OCI-LY1 (cell line): ENCODE data around the gene IPO4.

Source experiments
- H2AFZ ChIP-seq: fragments of 200-600 bp; sonication (generic), shearing (Covaris generic); 2 replicates; pipeline ENCODE4 v1.6.0; 2014; ENCODE audit warnings: antibody characterized with exemption, mild to moderate bottlenecking, low read length
- H3F3A ChIP-seq: fragments of 200-600 bp; sonication (generic), shearing (Covaris generic); 2 replicates; pipeline ENCODE4 v1.6.0; 2014; ENCODE audit warnings: mild to moderate bottlenecking, antibody characterized with exemption, low read length, moderate library complexity; ENCODE audit not compliant: insufficient read depth
- H3K27ac ChIP-seq: fragments of 200-600 bp; sonication (generic); 2 replicates; pipeline ENCODE4 v1.5.1; 2014; ENCODE audit warnings: low read length, mixed run types, mild to moderate bottlenecking, low read depth; ENCODE audit not compliant: poor library complexity, severe bottlenecking
- H3K27me3 ChIP-seq: fragments of 200-600 bp; sonication (generic); 2 replicates; pipeline ENCODE4 v1.6.0; 2014; ENCODE audit warnings: antibody characterized with exemption, mild to moderate bottlenecking, low read length, moderate library complexity; ENCODE audit not compliant: insufficient read depth
- H3K36me3 ChIP-seq: fragments of 200-600 bp; sonication (generic); 2 replicates; pipeline ENCODE4 v1.6.1; 2014; ENCODE audit warnings: mild to moderate bottlenecking, antibody characterized with exemption, low read length, moderate library complexity, mixed read lengths; ENCODE audit not compliant: insufficient read depth
- H3K4me1 ChIP-seq: fragments of 200-600 bp; sonication (generic); 2 replicates; pipeline ENCODE4 v1.5.1; 2014; ENCODE audit warnings: mild to moderate bottlenecking, low read length, moderate library complexity; ENCODE audit not compliant: insufficient read depth, severe bottlenecking
- H3K4me2 ChIP-seq: fragments of 200-600 bp; sonication (generic), shearing (Covaris generic); 2 replicates; pipeline ENCODE4 v1.6.1; 2014; ENCODE audit warnings: low read length
- H3K4me3 ChIP-seq: fragments of 200-600 bp; sonication (generic); 2 replicates; pipeline ENCODE4 v1.5.1; 2014; ENCODE audit warnings: low read length, low read depth, mild to moderate bottlenecking, mixed read lengths; ENCODE audit not compliant: poor library complexity, severe bottlenecking
- H3K79me2 ChIP-seq: fragments of 200-600 bp; shearing (Covaris generic); 2 replicates; pipeline ENCODE4 v1.6.1; 2016; ENCODE audit warnings: mixed run types, low read length, mixed read lengths; ENCODE audit not compliant: insufficient read depth
- H3K9ac ChIP-seq: fragments of 200-600 bp; sonication (generic), shearing (Covaris generic); 2 replicates; pipeline ENCODE4 v1.6.1; 2014; ENCODE audit warnings: mild to moderate bottlenecking, low read length, mixed read lengths
- H3K9me2 ChIP-seq: fragments of 200-600 bp; sonication (generic), shearing (Covaris generic); 2 replicates; pipeline ENCODE4 v1.6.1; 2014; ENCODE audit warnings: low read depth, mild to moderate bottlenecking, low read length, mixed read lengths
- H3K9me3 ChIP-seq: fragments of 200-600 bp; shearing (Covaris generic); 2 replicates; pipeline ENCODE4 v1.6.1; 2014; ENCODE audit warnings: low read length, mixed read lengths
- H4K20me1 ChIP-seq: fragments of 200-600 bp; sonication (generic), shearing (Covaris generic); 2 replicates; pipeline ENCODE4 v1.6.0; 2016; ENCODE audit warnings: mild to moderate bottlenecking, low read length; ENCODE audit not compliant: insufficient read depth
- CTCF ChIP-seq: fragments of 200-600 bp; sonication (generic), shearing (Covaris generic); IDR thresholded peaks from 2 replicates; pipeline ENCODE4 v1.5.1; 2017; ENCODE audit warnings: mild to moderate bottlenecking, antibody characterized with exemption, low read length, moderate library complexity, mixed read lengths
- EZH2 ChIP-seq: fragments of 200-600 bp; sonication (generic), shearing (Covaris generic); IDR thresholded peaks from 2 replicates; pipeline ENCODE4 v1.8.0; 2017; ENCODE audit warnings: borderline replicate concordance, mixed run types, mild to moderate bottlenecking, antibody characterized with exemption, low read length, moderate library complexity, mixed read lengths

IPO4 gene

GRCh38 chr14:24185026-24185425 is 3.6 kb downstream of the IPO4 start:
- Histone ChIP-seq H3K9ac (no peak overlapping the region), H4K20me1 (no peaks in the 10 kb centered on the region), H3K27ac (no peak overlapping the region), H3K9me2 (no peaks in the 10 kb centered on the region), H3K36me3 (peaks cover 70% of the 10 kb centered on the region), H3K27me3 (no peaks in the 10 kb centered on the region), H3K79me2 (no peaks in the 10 kb centered on the region), H3K4me3 (no peak overlapping the region), H3K9me3 (no peaks in the 10 kb centered on the region), H2AFZ (no peak overlapping the region), H3K4me2 (no peak overlapping the region), H3K4me1 (peaks cover 19% of the 10 kb centered on the region), H3F3A (no peaks in the 10 kb centered on the region)
- TF ChIP-seq CTCF, result no peak
- TF ChIP-seq EZH2, result no peak

DNA sequence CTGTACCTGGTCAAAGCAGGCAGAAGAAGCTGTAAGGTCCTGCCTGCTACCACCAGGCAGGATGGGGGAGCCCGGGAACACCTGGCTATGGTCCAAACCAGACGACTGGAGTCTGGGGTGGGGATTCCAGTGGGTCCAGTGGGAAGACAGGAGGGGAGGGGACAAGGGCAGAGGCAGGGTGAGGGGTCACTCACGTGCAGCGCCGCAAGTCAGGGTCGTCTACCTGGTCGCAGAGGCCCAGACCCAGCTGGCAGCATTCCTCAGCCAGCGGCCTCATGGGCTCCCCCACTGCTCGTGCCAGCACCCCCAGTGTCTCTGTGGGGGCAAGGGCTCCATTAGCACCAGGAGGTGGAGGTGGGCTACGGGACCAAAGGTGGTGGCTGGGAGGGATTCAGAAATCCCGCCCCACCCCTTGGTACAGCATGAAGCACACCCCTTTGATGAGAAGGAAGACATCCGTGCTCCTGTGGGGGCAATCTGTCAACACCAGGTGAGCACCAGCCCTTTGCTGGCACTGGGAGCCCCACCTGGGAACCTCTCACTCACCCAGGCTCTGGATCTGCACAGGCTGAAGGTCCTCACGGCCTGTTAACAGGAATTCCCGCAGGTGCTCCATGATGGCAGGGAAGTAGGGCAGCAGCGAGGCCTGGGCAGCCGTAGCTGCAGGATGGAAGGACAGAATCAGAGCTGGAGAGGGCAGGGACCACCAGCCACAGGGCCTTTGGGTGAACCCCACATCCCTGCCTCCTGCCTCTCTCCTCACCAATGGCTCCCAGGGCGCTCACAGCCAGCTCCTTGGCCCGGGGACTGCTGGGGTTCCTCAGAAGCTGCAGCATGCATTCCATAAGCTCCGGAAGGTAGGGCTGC is 4.3 kb downstream of the IPO4 start:
- Histone ChIP-seq H3K9ac (no peak overlapping the region), H3K4me1 (peaks cover 15% of the 10 kb centered on the region), H2AFZ (no peak overlapping the region), H3K27me3 (no peaks in the 10 kb centered on the region), H3K36me3 (peaks cover 76% of the 10 kb centered on the region), H3F3A (no peaks in the 10 kb centered on the region), H3K4me2 (no peak overlapping the region), H3K9me3 (no peaks in the 10 kb centered on the region), H3K4me3 (no peak overlapping the region), H4K20me1 (no peaks in the 10 kb centered on the region), H3K9me2 (no peaks in the 10 kb centered on the region), H3K27ac (no peak overlapping the region), H3K79me2 (no peaks in the 10 kb centered on the region)
- no peak for TF ChIP-seq CTCF
- TF ChIP-seq EZH2, result no peak

DNA sequence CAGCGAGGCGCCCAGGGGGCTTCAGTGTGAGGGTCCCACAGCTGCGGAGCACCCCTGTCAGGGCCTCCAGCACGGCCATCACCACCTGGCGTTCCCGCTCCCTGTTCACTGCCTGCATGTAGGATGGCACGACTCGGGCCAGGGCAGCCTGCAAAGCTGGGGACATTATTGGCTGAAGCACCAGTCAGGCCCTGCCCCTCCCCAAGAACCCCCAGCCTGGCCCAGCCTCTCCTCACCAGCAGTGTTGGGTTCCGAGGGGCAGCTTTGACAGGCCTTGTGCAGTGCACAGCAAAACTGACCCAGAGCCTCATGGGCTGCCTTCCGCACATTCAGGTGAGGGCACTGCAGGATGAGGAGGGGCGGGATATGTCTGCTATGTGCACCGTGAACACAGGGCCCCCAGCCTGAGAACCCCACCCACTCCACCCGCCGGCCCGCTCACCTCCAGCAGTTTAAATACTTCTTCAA is 5.6 kb downstream of the IPO4 start:
- H3K4me3 ChIP-seq, result no peak overlapping the region
- no peaks in the 10 kb centered on the region for H3K27me3 ChIP-seq
- no peak overlapping the region for H3K9ac ChIP-seq
- H2AFZ ChIP-seq, result no peak overlapping the region
- peaks cover 89% of the 10 kb centered on the region for H3K36me3 ChIP-seq
- H3K27ac ChIP-seq, result no peak overlapping the region
- no peaks in the 10 kb centered on the region for H3K9me3 ChIP-seq
- H3K79me2 ChIP-seq, result no peaks in the 10 kb centered on the region
- H3F3A ChIP-seq, result no peaks in the 10 kb centered on the region
- no peaks in the 10 kb centered on the region for H3K9me2 ChIP-seq
- peaks cover 9% of the 10 kb centered on the region for H3K4me1 ChIP-seq
- no peaks in the 10 kb centered on the region for H4K20me1 ChIP-seq
- no peak for TF ChIP-seq CTCF
- TF ChIP-seq EZH2, result no peak
- no peak overlapping the region for H3K4me2 ChIP-seq
